ENCODE results near the gene PPM1B.

The PPM1B gene

DNA sequence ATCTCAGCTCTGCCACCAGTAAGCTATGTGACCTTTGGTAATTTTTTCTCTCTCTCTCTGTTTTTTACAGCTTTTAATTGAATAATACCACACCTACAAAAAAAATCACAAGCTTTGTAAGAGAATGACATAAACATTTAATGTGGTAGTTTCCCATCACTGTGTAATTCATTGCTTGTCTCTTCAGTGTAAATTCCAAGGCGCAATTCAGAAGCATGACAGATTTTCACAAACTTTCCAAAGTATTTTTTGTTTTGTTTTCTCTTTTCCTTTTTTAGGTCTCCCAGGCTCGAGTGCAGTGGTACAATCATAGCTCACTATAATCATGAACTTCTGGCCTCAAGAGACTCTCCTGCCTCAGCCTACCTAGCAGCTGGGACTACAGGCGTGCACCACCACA lies 25.0 kb upstream of the PPM1B start:
- no peaks in the 10 kb centered on the region for H3K4me1 ChIP-seq (ENCODE audit: low read depth, poor library complexity, severe bottlenecking)
- TF ChIP-seq, protein P1, sequence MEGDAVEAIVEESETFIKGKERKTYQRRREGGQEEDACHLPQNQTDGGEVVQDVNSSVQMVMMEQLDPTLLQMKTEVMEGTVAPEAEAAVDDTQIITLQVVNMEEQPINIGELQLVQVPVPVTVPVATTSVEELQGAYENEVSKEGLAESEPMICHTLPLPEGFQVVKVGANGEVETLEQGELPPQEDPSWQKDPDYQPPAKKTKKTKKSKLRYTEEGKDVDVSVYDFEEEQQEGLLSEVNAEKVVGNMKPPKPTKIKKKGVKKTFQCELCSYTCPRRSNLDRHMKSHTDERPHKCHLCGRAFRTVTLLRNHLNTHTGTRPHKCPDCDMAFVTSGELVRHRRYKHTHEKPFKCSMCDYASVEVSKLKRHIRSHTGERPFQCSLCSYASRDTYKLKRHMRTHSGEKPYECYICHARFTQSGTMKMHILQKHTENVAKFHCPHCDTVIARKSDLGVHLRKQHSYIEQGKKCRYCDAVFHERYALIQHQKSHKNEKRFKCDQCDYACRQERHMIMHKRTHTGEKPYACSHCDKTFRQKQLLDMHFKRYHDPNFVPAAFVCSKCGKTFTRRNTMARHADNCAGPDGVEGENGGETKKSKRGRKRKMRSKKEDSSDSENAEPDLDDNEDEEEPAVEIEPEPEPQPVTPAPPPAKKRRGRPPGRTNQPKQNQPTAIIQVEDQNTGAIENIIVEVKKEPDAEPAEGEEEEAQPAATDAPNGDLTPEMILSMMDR (conservative IDR thresholded peaks at IDR 0.05; ENCODE audit: low read depth, low read length) = no peak
- H2AFZ ChIP-seq (ENCODE audit: low read depth) = no peak overlapping the region
- H3K79me2 ChIP-seq (ENCODE audit: insufficient read depth, low read depth) = no peaks in the 10 kb centered on the region
- H3K4me2 ChIP-seq = no peak overlapping the region
- no peak overlapping the region for H3K4me3 ChIP-seq (IDR thresholded peaks at IDR 0.05; ENCODE audit: insufficient read depth, low read depth, low read length)
- no peak overlapping the region for H3K9ac ChIP-seq
- H3K27ac ChIP-seq = no peak overlapping the region
- H3K36me3 ChIP-seq (ENCODE audit: insufficient read depth) = no peaks in the 10 kb centered on the region
- H3K27me3 ChIP-seq (ENCODE audit: insufficient read depth, low read depth) = no peaks in the 10 kb centered on the region
- H4K20me1 ChIP-seq (ENCODE audit: insufficient read depth) = no peaks in the 10 kb centered on the region

DNA sequence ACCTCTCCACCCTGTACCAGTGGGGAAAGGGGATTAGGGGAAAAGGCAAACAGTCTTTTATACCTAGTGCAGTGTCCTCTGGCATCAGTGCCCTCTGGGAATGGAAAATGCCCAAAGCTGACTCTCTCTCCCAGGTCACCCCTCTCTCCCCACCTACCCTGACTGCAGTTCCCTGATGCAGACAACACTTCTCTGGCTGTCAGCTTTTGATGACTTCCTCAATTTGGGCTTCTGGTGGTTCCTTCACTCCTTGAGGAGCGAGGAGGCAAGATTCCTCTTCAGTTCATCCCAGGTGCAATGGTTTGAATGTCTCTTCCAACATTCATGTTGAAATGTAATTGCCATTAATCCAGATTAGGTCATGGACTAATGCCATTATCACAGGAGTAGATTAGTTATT lies 19.7 kb upstream of the PPM1B start:
- no peaks in the 10 kb centered on the region for H3K36me3 ChIP-seq (ENCODE audit: insufficient read depth)
- no peaks in the 10 kb centered on the region for H3K4me1 ChIP-seq (ENCODE audit: low read depth, poor library complexity, severe bottlenecking)
- H3K27ac ChIP-seq = no peak overlapping the region
- no peaks in the 10 kb centered on the region for H4K20me1 ChIP-seq (ENCODE audit: insufficient read depth)
- H3K4me3 ChIP-seq (IDR thresholded peaks at IDR 0.05; ENCODE audit: insufficient read depth, low read depth, low read length) = no peak overlapping the region
- no peak overlapping the region for H2AFZ ChIP-seq (ENCODE audit: low read depth)
- no peak overlapping the region for H3K9ac ChIP-seq
- H3K27me3 ChIP-seq (ENCODE audit: insufficient read depth, low read depth) = no peaks in the 10 kb centered on the region
- no peaks in the 10 kb centered on the region for H3K79me2 ChIP-seq (ENCODE audit: insufficient read depth, low read depth)
- TF ChIP-seq, protein P1 (conservative IDR thresholded peaks at IDR 0.05; ENCODE audit: low read depth, low read length) = no peak
- no peak overlapping the region for H3K4me2 ChIP-seq

DNA sequence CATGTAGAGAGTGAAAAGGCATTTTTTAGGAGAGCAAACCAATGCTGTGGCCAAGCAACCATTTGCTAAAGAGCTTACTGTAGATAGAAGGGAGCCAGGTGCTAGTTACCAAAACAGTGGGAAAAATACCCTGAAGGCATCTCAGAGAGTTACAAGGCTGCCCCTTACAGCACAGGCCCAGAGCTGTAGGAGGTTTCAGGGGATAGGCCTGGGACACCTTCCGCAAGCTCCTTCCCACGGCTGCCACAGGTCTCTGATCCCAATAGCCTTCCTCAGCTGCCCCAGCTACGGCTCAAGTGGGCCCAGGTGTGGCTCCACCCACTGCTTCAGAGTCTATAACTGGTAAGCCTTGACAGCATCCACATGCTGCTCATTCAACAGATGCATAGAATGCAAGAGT lies 18.2 kb upstream of the PPM1B start:
- H3K4me1 ChIP-seq (ENCODE audit: low read depth, poor library complexity, severe bottlenecking) = no peaks in the 10 kb centered on the region
- H3K79me2 ChIP-seq (ENCODE audit: insufficient read depth, low read depth) = no peaks in the 10 kb centered on the region
- H3K9ac ChIP-seq = no peak overlapping the region
- TF ChIP-seq, protein P1 (conservative IDR thresholded peaks at IDR 0.05; ENCODE audit: low read depth, low read length) = no peak
- no peak overlapping the region for H3K4me3 ChIP-seq (IDR thresholded peaks at IDR 0.05; ENCODE audit: insufficient read depth, low read depth, low read length)
- H3K27me3 ChIP-seq (ENCODE audit: insufficient read depth, low read depth) = no peaks in the 10 kb centered on the region
- no peaks in the 10 kb centered on the region for H3K36me3 ChIP-seq (ENCODE audit: insufficient read depth)
- H2AFZ ChIP-seq (ENCODE audit: low read depth) = no peak overlapping the region
- H4K20me1 ChIP-seq (ENCODE audit: insufficient read depth) = no peaks in the 10 kb centered on the region
- H3K27ac ChIP-seq = no peak overlapping the region
- no peak overlapping the region for H3K4me2 ChIP-seq

DNA sequence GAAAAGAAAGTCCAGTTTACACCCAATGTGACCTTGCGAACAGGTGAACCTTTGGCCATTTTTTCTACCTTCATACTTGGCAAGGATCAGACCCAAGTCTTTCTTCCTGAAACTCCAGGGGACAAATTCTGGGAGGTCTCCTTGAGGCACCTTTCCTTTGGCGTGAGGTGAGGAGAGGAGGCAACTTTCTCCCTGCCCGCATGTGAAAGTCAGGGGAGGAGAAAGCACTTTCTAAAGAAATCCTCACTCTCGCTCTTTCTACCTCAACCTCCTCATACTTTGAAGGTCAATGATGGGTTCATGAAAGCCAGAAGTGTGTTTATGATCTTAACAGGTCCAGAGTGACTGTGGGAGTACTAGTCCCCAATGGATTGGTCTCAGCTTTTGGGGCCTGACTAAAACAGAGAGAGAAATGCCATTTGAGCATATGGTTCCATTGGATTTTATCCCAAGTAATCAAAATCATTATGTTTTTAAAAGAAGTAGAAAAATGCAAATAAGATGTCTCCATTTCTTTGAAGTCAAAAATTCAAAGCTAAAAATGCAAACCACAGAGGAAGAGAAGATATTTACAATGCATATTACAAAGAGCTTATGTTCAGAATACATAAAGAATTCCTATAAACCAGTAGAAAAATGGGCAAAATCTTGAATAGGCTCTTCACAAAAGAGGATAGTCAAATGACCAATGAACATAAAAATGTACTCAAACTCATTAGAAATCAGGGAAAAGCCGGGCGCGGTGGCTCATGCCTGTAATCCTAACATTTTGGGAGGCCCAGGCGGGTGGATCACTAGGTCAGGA lies 15.6 kb upstream of the PPM1B start:
- no peak overlapping the region for H3K27ac ChIP-seq
- no peak overlapping the region for H3K9ac ChIP-seq
- no peaks in the 10 kb centered on the region for H3K27me3 ChIP-seq (ENCODE audit: insufficient read depth, low read depth)
- no peak overlapping the region for H2AFZ ChIP-seq (ENCODE audit: low read depth)
- no peak overlapping the region for H3K4me3 ChIP-seq (IDR thresholded peaks at IDR 0.05; ENCODE audit: insufficient read depth, low read depth, low read length)
- no peaks in the 10 kb centered on the region for H3K36me3 ChIP-seq (ENCODE audit: insufficient read depth)
- TF ChIP-seq, protein P1 (conservative IDR thresholded peaks at IDR 0.05; ENCODE audit: low read depth, low read length) = no peak
- no peaks in the 10 kb centered on the region for H3K4me1 ChIP-seq (ENCODE audit: low read depth, poor library complexity, severe bottlenecking)
- H3K4me2 ChIP-seq = no peak overlapping the region
- no peaks in the 10 kb centered on the region for H4K20me1 ChIP-seq (ENCODE audit: insufficient read depth)
- H3K79me2 ChIP-seq (ENCODE audit: insufficient read depth, low read depth) = no peaks in the 10 kb centered on the region

Data from KMS-11 (cell line).